ENCODE measurements around the gene PITX1.

DNA sequence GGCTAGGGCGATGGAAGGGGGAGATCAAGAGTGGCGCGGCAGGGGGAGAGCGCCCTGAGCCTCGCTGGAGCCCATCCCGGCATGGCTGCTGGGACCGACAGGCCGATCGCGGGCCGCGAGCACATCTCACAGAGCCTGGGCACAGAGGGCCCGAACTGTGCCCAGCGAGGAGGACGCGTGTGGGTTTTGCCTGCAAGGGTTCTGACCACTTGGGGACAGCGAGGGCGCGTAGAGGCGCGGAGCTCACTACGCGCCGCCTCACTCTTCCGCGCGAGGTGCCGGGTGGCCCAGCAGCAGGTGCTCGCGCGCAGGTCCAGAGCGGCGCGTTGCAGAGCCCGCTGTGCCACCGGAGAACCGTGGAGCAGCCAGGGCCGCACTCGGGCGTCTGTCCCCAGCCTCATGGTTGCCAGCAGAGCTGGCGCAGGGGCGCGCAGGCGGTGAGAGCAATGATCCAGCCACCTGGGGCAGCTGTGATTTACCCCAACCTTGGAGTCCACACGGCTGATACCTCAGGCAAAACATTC is 16.3 kb upstream of the PITX1 start:
- TF ChIP-seq POLR2AphosphoS5 (IDR thresholded peaks at IDR 0.05; ENCODE audit: low read depth, low read length) (no peak), POU2F2 (IDR thresholded peaks at IDR 0.05; ENCODE audit: low read depth, low read length) (no peak)

All from GM12891 (cell line).